ENCODE measurements around the gene PHOSPHO1. TPM values are rescaled to one million over a fixed set of nuclear protein-coding genes. Genes with fewer than 3 reads are reported as not detected.

Gene PHOSPHO1
- total RNA-seq, 1 experiment from 2014 or later, result 98.3 TPM

DNA sequence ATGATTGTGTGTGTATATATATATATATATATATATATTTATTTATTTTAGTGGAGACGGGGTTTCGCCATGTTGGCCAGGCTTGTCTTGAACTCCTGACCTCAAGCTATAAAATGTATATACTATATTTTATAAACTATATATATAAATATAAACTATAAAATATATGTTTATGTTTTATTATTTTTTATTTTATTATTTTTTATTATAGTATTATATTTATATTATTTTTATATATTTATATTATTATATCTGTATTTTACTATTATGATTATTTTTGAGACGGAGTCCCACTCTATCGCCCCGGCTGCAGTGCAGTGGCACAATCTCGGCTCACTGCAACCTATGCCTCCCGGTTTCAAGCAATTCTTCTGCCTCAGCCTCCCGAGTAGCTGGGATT lies 10.5 kb upstream of the PHOSPHO1 start:
- Histone ChIP-seq H3K9me3 (ENCODE audit: low read depth, low read length, poor library complexity, severe bottlenecking) (no peaks in the 10 kb centered on the region), H3K27ac (ENCODE audit: low read depth, low read length, poor library complexity, severe bottlenecking) (no peak overlapping the region), H3K4me1 (ENCODE audit: insufficient read depth, low read length, poor library complexity, severe bottlenecking) (no peaks in the 10 kb centered on the region), H3K36me3 (ENCODE audit: insufficient read depth, low read length, poor library complexity, severe bottlenecking) (no peaks in the 10 kb centered on the region), H3K4me3 (ENCODE audit: low read depth, low read length, poor library complexity, severe bottlenecking) (no peak overlapping the region), H3K27me3 (replicated peaks; ENCODE audit: insufficient read depth, low read depth, low read length, poor library complexity) (no peaks in the 10 kb centered on the region)
- POLR2A ChIA-PET (ENCODE audit: low non-redundant PET), result no interaction called here
- CTCF ChIA-PET, result interaction anchor here (1.1 kb wide), 1 partner anchor 49 kb away, joined by 5 read pairs; no protein-coding TSS in a partner anchor
- BruUV-seq (replicated peaks), result no TSS peak
- DNase-seq (ENCODE audit: low spot score), result no peak
- TF ChIP-seq EZH2 (IDR thresholded peaks at IDR 0.05; ENCODE audit: borderline replicate concordance, low read depth, low read length, poor library complexity, severe bottlenecking), result no peak
- TF ChIP-seq CTCF (conservative IDR thresholded peaks at IDR 0.05; ENCODE audit: low read depth, low read length), result no peak
- intact Hi-C loops (cut with micrococcal nuclease; ENCODE audit: unreplicated experiment), result no loop called here

- TF ChIP-seq CTCF (conservative IDR thresholded peaks at IDR 0.05; ENCODE audit: low read depth, low read length) (no peak), EZH2 (IDR thresholded peaks at IDR 0.05; ENCODE audit: borderline replicate concordance, low read depth, low read length, poor library complexity, severe bottlenecking) (no peak)
- no peak overlapping the region for H3K27ac ChIP-seq (ENCODE audit: low read depth, low read length, poor library complexity, severe bottlenecking)
- intact Hi-C loops (cut with micrococcal nuclease; ENCODE audit: unreplicated experiment), result no loop called here
- ChIA-PET POLR2A (ENCODE audit: low non-redundant PET) (no interaction called here), CTCF (interaction anchor here (1.1 kb wide), 1 partner anchor 50 kb away, joined by 5 read pairs; no protein-coding TSS in a partner anchor)
- no peaks in the 10 kb centered on the region for H3K27me3 ChIP-seq (replicated peaks; ENCODE audit: insufficient read depth, low read depth, low read length, poor library complexity)
- no peaks in the 10 kb centered on the region for H3K36me3 ChIP-seq (ENCODE audit: insufficient read depth, low read length, poor library complexity, severe bottlenecking)
- DNase-seq (ENCODE audit: low spot score), result no peak
- H3K4me3 ChIP-seq (ENCODE audit: low read depth, low read length, poor library complexity, severe bottlenecking), result no peak overlapping the region
- no peaks in the 10 kb centered on the region for H3K9me3 ChIP-seq (ENCODE audit: low read depth, low read length, poor library complexity, severe bottlenecking)
- BruUV-seq (replicated peaks), result no TSS peak
- no peaks in the 10 kb centered on the region for H3K4me1 ChIP-seq (ENCODE audit: insufficient read depth, low read length, poor library complexity, severe bottlenecking)
Observed at GRCh38 chr17:49240619-49241018, 10.0 kb upstream of the PHOSPHO1 start.

GRCh38 chr17:49239963-49240362 lies 9.4 kb upstream of the PHOSPHO1 start:
- no TSS peak for BruUV-seq (replicated peaks)
- Histone ChIP-seq H3K27ac (ENCODE audit: low read depth, low read length, poor library complexity, severe bottlenecking) (no peak overlapping the region), H3K36me3 (ENCODE audit: insufficient read depth, low read length, poor library complexity, severe bottlenecking) (no peaks in the 10 kb centered on the region), H3K9me3 (ENCODE audit: low read depth, low read length, poor library complexity, severe bottlenecking) (no peaks in the 10 kb centered on the region), H3K4me3 (ENCODE audit: low read depth, low read length, poor library complexity, severe bottlenecking) (no peak overlapping the region), H3K27me3 (replicated peaks; ENCODE audit: insufficient read depth, low read depth, low read length, poor library complexity) (no peaks in the 10 kb centered on the region), H3K4me1 (ENCODE audit: insufficient read depth, low read length, poor library complexity, severe bottlenecking) (no peaks in the 10 kb centered on the region)
- ChIA-PET CTCF (interaction anchor here (1.1 kb wide), 1 partner anchor 51 kb away, joined by 5 read pairs; no protein-coding TSS in a partner anchor), POLR2A (ENCODE audit: low non-redundant PET) (no interaction called here)
- intact Hi-C loops (cut with micrococcal nuclease; ENCODE audit: unreplicated experiment), result no loop called here
- DNase-seq (ENCODE audit: low spot score), result no peak
- no peak for TF ChIP-seq EZH2 (IDR thresholded peaks at IDR 0.05; ENCODE audit: borderline replicate concordance, low read depth, low read length, poor library complexity, severe bottlenecking)
- TF ChIP-seq CTCF (conservative IDR thresholded peaks at IDR 0.05; ENCODE audit: low read depth, low read length), result no peak

Measured in A673 (cell line).